GM12892 (cell line): ENCODE results near the gene SH2B2.
"Not testable (repeated sequence)": the region's sequence is repeated elsewhere in the genome, so short reads cannot be mapped to it uniquely, and the experiment has no call there.

Source experiments
- DNase-seq: peaks from one replicate; pipeline ENCODE4 v3.0.0; 2011; ENCODE audit not compliant: insufficient read length
- FAIRE-seq: peaks from 2 replicates; lab custom pipeline; 2011; peaks lifted over from hg19 to GRCh38; lab: Jason Lieb, UNC
- POLR2A ChIP-seq: IDR thresholded peaks from 2 replicates; pipeline ENCODE4 v1.6.1; 2011; ENCODE audit warnings: low read depth, low read length, control low read depth
- POLR2AphosphoS5 ChIP-seq: IDR thresholded peaks from 2 replicates; pipeline ENCODE4 v1.6.1; 2011; ENCODE audit warnings: low read depth, low read length, control low read depth
- TAF1 ChIP-seq: IDR thresholded peaks from 2 replicates; pipeline ENCODE4 v1.6.1; 2011; ENCODE audit warnings: low read depth, mild to moderate bottlenecking, control low read depth, low read length, borderline replicate concordance

The SH2B2 gene

DNA sequence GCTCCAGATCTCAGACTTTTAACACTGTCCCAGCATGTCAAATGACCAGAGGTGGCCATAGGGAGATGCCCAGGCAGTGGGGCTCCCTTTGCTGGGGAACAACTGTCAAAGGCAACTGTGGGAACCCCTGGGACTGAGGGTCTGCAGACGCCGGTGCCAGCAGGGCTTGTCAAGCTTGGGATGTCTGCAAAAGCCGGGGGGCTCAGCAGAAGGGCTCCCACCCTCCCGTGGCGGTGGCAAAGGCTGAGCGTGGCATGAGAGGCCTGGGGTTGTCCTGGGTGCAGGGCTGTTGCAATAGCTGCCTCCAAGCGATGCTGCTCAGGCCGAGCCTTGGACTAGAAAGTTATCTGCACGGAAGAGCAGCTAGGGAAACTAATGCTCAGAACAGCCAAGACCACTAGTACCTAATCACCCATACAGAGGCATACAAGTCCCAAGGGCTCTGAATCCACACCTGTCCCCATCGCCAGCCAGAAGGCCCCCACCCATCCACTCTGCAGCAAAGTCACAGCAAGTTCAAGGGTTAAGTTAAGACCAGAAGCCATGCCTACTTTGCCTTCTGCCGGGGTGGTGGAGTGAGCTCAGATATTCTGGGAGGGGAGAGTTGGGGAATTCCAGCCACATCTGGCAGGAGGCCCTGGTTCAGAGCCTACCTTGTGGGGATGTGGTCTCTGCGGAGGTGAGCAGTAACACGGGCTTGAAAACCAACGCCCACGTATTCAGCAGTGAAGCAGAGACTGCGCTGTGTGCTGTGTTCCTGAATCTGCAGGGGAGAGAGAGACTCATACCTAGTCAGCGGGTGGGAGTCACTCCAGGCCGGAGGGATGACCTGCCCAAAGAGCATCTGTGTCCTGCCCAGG, 4.6 kb downstream of the SH2B2 start:
- DNase-seq (peak; percentile 76), FAIRE-seq (peak; percentile 99)
- TF ChIP-seq POLR2A (no peak), TAF1 (no peak), POLR2AphosphoS5 (no peak)

DNA sequence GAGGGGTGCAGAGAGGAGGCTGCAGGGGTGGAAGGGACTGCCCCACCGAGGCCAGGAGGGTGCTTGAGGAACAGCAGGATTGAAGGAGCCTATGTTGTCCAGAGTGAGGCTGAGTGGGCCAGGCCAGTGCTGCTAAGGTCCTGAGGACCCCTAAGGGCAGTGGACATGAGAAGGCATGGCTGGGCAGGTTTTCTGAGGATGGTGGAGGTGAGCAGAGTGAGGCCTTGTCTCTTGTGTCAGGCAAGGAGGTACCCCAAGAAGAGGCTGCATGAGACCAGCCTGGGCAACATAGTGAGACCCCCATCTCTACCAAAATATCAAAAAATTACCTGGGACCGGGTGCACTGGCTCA, 5.2 kb downstream of the SH2B2 start:
- TF ChIP-seq POLR2A (no peak), TAF1 (no peak), POLR2AphosphoS5 (no peak)
- no peak for DNase-seq
- FAIRE-seq = no peak

DNA sequence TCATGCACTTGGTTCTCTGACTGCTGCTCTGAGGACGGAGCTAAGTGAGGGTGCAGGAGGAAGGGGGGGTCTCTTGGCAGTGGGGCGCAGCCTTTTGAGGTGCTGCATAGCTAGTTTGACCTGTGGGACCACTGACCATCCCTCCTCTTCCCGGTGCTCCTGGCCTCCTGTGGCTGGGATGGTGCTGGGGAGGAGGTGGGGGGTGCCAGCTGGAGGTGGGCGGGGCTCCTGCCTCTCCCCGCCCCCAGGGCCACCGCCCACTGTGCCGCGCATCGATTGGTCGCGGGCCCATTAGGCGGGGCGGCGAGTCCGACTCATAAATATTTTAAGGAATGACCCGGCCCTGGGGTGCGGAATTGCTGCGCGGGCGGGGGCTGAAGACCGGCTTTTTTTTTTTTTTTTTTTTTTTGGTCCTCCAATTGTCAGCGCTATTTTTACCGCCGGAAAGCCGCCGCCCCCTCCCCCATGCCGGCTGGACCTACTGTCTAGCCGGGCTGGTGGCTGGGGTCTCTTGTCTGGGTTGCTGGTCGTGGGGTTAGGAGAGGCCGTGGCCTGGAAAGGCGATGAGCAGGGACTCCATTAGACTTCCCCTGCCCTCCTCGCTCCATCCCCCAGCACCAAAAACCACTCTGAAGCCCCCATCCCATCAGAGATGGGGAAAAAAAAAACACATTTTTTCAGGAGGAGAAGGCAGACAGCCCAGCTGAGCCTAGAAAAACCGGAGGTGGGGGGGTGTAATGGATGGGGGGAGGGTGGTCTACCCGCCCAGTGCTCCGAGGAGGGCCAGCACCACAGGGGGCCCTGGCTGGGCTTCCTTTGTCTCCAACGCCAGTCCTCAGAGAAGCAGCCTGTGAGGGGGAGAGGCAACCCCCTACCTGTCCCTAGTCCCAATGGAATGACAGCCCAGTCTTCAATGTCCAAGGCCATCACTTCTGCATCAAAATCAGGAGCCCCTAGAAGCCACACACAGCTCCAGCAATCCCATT, 6.4 kb downstream of the SH2B2 start:
- TF ChIP-seq POLR2A (no peak), TAF1 (no peak), POLR2AphosphoS5 (no peak)
- FAIRE-seq (no peak), DNase-seq (no peak)

DNA sequence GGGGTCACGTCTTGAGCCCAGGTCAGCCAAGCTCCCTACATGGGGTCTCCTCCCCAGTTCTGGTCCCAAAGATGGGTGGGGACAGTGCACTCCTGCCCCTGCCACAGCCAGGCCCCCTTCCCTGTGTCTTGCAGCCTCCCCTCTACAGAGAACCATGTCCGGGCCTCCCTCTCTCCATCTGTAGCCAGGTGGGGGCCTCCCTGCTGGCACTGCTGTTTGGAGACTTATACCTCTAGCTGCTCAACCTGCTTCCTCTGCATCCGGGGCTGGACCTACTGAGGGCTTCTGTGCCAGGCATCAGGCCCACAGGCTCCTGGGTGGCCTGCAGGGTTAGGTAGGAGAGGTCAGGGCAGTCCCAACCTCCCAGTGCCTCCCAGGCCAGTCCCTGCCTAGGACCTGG, 7.9 kb downstream of the SH2B2 start:
- DNase-seq (no peak), FAIRE-seq (peak; percentile 42)
- TF ChIP-seq POLR2AphosphoS5 (no peak), TAF1 (no peak), POLR2A (no peak)

DNA sequence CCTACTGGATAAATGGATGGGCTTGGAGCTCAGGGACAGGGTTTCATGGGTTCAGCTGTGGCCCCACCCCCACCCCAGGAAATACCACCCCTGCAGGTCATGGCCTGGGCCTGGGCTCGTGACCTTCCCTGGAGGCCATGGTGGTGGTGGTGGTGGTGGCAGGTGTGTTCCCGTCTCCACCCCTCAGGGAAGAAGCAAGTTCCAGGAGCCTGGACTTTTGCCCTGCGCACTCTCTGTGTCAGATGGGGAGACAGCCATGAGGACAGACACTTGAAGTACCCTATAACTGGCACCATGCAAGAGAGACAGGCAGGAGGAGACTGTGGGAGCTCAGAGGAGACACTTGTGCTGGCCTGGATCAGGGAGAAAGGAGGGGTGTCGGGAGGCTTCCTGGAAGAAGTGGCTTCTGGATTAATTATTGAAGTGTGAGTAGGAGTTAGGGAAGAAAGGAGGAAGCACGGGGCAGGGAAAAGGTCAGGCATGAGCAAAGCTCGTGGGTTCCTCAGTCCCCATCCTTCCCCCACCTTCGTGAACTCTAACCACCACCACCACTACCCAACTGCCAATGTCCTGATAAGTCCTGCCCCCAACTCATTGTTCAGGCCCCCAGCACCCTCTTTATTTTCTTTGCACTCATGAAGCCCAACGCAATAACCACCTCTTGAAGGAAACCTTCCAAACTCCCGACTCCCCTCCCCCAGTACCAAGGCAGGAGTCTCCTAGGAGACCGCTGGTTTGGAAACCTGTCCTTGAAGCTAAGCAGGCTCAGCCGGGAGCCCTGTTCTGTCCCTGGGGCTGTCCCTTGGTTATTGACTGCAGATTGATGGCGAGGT, 8.9 kb downstream of the SH2B2 start:
- no peak for TF ChIP-seq TAF1
- TF ChIP-seq POLR2AphosphoS5 = no peak
- no peak for TF ChIP-seq POLR2A
- DNase-seq (no peak), FAIRE-seq (peak; percentile 60)

DNA sequence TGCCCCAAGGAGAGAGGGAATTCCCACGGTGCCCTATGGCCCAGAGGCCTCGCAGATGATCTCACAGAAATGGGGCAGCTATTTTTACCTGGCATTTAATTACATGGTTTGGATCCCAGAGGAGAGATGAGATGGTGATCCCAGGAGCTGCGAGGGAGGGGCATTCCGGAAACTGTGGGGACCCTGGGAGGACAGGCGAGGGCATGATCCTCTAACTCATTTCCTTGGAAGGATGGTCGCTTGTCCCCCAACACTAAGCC, 9.4 kb downstream of the SH2B2 start:
- no peak for TF ChIP-seq TAF1
- TF ChIP-seq POLR2AphosphoS5 = no peak
- no peak for TF ChIP-seq POLR2A
- no peak for DNase-seq
- no peak for FAIRE-seq

DNA sequence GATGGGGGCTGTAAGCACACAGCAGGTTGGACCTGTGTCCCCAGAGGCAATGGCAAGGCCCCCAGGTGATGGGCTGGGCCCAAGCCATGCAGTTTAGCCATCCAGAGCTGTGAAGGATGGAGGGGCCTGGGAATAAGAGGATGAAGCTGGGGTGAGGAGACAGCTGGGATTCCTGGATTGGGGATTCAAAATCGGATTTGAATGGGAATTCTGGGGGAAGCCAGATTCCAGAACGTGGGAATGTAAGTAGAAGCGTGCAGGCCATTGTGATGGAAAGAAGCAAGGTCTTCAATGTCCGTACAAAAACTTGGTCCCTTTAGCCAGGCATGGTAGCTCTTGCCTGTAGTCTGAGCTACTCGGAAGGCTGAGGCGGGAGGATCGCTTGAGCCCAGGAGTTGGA, 9.8 kb downstream of the SH2B2 start:
- FAIRE-seq = peak; percentile 58
- TF ChIP-seq POLR2AphosphoS5 (no peak), TAF1 (no peak), POLR2A (no peak)
- DNase-seq = no peak

DNA sequence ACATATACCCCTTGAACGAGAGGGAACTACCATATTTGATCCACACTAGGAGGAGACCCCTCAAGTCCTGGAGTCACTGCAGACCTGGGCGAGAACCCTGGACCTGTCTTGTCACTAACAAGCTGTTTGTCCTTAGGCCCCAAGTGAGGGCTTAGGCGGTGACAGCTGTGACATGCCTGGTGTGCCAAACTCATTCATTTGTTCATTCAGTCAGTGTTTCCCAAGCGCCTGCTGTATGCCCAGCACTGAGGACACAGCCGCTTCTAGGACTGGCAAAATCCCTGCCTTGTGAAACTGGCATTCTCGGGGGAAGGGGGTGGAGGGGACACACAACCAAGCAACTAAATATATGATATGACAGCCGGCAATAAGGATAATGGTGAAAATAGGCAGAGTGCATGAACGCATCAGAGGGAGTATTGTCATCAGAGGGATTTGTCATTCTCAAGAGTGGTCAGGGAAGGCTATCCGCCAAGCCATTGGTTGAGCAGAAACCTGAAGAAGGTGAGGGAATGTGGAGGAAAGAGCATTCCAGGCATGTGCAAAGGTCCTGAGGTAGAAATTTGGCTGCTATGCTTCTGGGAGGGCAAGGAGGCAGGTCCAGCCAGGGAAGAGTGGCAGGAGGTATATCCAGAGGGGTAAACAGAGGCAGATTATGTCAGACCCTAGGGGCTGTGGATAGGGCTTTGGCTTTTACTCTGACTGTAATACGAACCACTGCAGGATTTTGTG, 11.0 kb downstream of the SH2B2 start:
- no peak for FAIRE-seq
- DNase-seq = no peak
- TF ChIP-seq POLR2AphosphoS5 = no peak
- TF ChIP-seq POLR2A = no peak
- TF ChIP-seq TAF1 = no peak

DNA sequence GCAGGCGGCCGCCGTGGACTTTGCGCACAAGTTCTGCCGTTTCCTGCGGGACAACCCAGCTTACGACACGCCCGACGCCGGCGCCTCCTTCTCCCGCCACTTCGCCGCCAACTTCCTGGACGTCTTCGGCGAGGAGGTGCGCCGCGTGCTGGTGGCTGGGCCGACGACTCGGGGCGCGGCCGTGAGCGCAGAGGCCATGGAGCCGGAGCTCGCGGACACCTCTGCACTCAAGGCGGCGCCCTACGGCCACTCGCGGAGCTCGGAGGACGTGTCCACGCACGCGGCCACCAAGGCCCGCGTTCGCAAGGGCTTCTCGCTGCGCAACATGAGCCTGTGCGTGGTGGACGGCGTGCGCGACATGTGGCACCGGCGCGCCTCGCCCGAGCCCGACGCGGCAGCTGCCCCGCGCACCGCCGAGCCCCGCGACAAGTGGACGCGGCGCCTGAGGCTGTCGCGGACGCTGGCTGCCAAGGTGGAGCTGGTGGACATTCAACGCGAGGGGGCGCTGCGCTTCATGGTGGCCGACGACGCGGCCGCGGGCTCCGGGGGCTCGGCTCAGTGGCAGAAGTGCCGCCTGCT, 14.1 kb downstream of the SH2B2 start:
- no peak for TF ChIP-seq POLR2AphosphoS5
- TF ChIP-seq TAF1 = no peak
- no peak for TF ChIP-seq POLR2A
- FAIRE-seq (no peak), DNase-seq (no peak)

DNA sequence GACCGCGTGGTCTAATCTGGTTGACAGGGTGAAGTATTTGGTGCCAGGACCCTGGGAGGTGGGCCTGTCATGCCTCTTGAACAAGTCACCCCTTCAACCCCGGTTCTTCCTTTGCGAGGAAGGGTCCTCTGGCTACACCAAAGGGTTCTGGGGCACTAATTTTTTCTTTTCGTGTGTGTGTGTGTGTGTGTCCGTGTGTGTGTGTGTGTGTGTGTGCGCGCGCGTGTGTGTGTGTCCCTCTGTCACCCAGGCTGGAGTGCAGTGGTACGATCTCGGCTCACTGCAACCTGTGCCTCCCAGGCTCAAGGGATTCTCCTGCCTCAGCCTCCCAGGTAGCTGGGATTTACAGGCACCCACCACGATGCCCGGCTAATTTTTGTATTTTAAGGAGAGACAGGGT, 14.7 kb downstream of the SH2B2 start:
- DNase-seq, FAIRE-seq: not testable (repeated sequence)

DNA sequence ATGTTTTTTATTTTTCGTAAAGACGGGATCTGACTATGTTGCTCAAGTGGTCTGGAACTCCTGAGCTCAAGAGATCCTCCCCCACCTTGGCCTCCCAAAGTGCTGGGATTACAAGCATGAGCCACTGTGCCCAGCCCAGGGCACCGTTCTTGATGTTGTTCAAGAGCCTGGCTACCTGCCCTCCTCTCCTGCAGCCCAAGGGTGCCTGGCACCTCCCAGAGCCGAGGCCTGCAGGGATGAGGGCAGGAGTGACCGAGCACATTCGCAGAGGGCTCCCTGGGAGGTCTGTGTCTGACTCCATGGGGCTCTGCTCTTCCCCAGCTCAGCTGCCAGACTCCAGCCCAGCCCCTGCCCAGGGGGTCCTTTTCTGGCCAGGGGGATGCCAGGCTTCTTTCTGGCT, 15.4 kb downstream of the SH2B2 start:
- no peak for DNase-seq
- TF ChIP-seq POLR2A (no peak), POLR2AphosphoS5 (no peak), TAF1 (no peak)
- FAIRE-seq = no peak
